ENCODE results near the gene ZBTB7B.

The ZBTB7B gene

DNA sequence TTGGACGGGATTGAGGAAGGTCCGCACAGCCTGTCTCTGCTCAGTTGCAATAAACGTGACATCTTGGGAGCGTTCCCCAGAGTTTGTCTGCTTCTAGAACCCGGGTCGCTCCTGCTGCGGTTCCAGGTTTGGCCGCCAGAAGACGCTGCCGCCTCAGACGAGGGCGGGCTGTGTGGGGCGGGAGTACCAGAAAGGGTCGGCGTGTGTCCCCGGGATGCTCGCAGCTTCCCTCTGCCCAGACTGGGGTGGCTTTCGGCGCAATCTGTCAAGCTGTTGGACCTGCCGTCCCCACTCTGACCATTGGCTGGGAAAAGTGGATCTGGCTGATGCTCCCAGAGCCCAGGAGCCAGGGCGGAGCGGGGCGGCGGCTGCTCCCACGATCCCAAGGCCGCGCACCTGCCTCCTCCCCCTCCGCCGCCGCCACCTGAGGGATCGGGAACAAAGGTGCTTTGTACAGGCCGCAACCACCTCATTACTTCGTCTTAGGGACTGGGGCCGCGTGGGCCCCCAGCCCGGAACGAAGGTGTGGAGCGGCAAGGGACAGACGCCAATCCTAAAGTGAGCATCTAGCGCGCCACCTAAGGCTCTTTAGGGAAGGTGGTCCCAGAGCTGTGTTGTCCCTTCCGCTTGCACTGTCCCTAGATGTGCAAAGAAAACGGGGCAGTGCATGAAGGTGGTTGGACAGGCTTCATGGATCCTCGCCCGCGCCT lies 60.3 kb downstream of the ZBTB7B start (continued):
- TF ChIP-seq, protein P1, sequence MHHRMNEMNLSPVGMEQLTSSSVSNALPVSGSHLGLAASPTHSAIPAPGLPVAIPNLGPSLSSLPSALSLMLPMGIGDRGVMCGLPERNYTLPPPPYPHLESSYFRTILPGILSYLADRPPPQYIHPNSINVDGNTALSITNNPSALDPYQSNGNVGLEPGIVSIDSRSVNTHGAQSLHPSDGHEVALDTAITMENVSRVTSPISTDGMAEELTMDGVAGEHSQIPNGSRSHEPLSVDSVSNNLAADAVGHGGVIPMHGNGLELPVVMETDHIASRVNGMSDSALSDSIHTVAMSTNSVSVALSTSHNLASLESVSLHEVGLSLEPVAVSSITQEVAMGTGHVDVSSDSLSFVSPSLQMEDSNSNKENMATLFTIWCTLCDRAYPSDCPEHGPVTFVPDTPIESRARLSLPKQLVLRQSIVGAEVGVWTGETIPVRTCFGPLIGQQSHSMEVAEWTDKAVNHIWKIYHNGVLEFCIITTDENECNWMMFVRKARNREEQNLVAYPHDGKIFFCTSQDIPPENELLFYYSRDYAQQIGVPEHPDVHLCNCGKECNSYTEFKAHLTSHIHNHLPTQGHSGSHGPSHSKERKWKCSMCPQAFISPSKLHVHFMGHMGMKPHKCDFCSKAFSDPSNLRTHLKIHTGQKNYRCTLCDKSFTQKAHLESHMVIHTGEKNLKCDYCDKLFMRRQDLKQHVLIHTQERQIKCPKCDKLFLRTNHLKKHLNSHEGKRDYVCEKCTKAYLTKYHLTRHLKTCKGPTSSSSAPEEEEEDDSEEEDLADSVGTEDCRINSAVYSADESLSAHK (tag by site-specific recombination; IDR thresholded peaks at IDR 0.05), result peak; percentile 89
- TF ChIP-seq GLIS1 (tag by site-specific recombination; IDR thresholded peaks at IDR 0.05) (peak; percentile 29; the same call in 1 of the 2 replicates), SALL2 (tag by site-specific recombination; IDR thresholded peaks at IDR 0.05; ENCODE audit: borderline replicate concordance) (no peak), SP7 (tag by site-specific recombination; IDR thresholded peaks at IDR 0.05) (peak; percentile 25; the same call in 1 of the 2 replicates), IKZF3 (tag by site-specific recombination; IDR thresholded peaks at IDR 0.05) (peak; percentile 53; the same call in 1 of the 2 replicates), ZNF596 (tag by site-specific recombination; IDR thresholded peaks at IDR 0.05) (no peak), KLF17 (tag by site-specific recombination; IDR thresholded peaks at IDR 0.05) (0 out of 2 replicates have a peak, but pooled peaks have one; percentile 15), ZBTB48 (tag by site-specific recombination; IDR thresholded peaks at IDR 0.05) (peak; percentile 100), ZSCAN30 (tag by site-specific recombination; IDR thresholded peaks at IDR 0.05) (peak; percentile 41; the same call in 1 of the 2 replicates), ZNF623 (tag by site-specific recombination; IDR thresholded peaks at IDR 0.05) (no peak), GLIS2 (tag by site-specific recombination; IDR thresholded peaks at IDR 0.05) (0 out of 2 replicates have a peak, but pooled peaks have one; percentile 16), ZNF366 (tag by site-specific recombination; conservative IDR thresholded peaks at IDR 0.05) (0 out of 2 replicates have a peak, but pooled peaks have one; percentile 2), ZNF146 (tag by site-specific recombination; IDR thresholded peaks at IDR 0.05) (no peak), ZNF654 (tag by site-specific recombination; IDR thresholded peaks at IDR 0.05; ENCODE audit: low read depth) (peak; percentile 65), ZNF560 (tag by site-specific recombination; IDR thresholded peaks at IDR 0.05; ENCODE audit: borderline replicate concordance) (no peak), ZNF48 (tag by site-specific recombination; IDR thresholded peaks at IDR 0.05) (no peak), KLF8 (tag by site-specific recombination; IDR thresholded peaks at IDR 0.05) (peak; percentile 79), KLF7 (tag by site-specific recombination; IDR thresholded peaks at IDR 0.05; ENCODE audit: borderline replicate concordance) (0 out of 2 replicates have a peak, but pooled peaks have one; percentile 19), ZNF707 (tag by site-specific recombination; IDR thresholded peaks at IDR 0.05) (no peak), ZNF660 (tag by site-specific recombination; IDR thresholded peaks at IDR 0.05) (0 out of 2 replicates have a peak, but pooled peaks have one; percentile 11), ZNF571 (tag by site-specific recombination; IDR thresholded peaks at IDR 0.05) (no peak), ZBTB7A (tag by site-specific recombination; IDR thresholded peaks at IDR 0.05; ENCODE audit: low read depth) (peak; percentile 27; the same call in 1 of the 2 replicates), ZNF600 (tag by site-specific recombination; IDR thresholded peaks at IDR 0.05) (peak; percentile 17; the same call in 1 of the 2 replicates), SP2 (tag by site-specific recombination; IDR thresholded peaks at IDR 0.05) (peak; percentile 69), ZBTB26 (tag by site-specific recombination; optimal IDR thresholded peaks at IDR 0.05) (no peak), ZFHX2 (tag by site-specific recombination; conservative IDR thresholded peaks at IDR 0.05) (peak; percentile 21; the same call in 1 of the 2 replicates), FEZF1 (tag by site-specific recombination; IDR thresholded peaks at IDR 0.05) (peak; percentile 43), ZNF341 (tag by site-specific recombination; IDR thresholded peaks at IDR 0.05; ENCODE audit: low read depth) (peak; percentile 56)
- TF ChIP-seq, protein P2, sequence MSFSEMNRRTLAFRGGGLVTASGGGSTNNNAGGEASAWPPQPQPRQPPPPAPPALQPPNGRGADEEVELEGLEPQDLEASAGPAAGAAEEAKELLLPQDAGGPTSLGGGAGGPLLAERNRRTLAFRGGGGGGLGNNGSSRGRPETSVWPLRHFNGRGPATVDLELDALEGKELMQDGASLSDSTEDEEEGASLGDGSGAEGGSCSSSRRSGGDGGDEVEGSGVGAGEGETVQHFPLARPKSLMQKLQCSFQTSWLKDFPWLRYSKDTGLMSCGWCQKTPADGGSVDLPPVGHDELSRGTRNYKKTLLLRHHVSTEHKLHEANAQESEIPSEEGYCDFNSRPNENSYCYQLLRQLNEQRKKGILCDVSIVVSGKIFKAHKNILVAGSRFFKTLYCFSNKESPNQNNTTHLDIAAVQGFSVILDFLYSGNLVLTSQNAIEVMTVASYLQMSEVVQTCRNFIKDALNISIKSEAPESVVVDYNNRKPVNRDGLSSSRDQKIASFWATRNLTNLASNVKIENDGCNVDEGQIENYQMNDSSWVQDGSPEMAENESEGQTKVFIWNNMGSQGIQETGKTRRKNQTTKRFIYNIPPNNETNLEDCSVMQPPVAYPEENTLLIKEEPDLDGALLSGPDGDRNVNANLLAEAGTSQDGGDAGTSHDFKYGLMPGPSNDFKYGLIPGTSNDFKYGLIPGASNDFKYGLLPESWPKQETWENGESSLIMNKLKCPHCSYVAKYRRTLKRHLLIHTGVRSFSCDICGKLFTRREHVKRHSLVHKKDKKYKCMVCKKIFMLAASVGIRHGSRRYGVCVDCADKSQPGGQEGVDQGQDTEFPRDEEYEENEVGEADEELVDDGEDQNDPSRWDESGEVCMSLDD (tag by site-specific recombination; IDR thresholded peaks at IDR 0.05), result peak; percentile 46; the same call in 1 of the 2 replicates
- TF ChIP-seq, protein P3, sequence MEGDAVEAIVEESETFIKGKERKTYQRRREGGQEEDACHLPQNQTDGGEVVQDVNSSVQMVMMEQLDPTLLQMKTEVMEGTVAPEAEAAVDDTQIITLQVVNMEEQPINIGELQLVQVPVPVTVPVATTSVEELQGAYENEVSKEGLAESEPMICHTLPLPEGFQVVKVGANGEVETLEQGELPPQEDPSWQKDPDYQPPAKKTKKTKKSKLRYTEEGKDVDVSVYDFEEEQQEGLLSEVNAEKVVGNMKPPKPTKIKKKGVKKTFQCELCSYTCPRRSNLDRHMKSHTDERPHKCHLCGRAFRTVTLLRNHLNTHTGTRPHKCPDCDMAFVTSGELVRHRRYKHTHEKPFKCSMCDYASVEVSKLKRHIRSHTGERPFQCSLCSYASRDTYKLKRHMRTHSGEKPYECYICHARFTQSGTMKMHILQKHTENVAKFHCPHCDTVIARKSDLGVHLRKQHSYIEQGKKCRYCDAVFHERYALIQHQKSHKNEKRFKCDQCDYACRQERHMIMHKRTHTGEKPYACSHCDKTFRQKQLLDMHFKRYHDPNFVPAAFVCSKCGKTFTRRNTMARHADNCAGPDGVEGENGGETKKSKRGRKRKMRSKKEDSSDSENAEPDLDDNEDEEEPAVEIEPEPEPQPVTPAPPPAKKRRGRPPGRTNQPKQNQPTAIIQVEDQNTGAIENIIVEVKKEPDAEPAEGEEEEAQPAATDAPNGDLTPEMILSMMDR (tag by site-specific recombination; IDR thresholded peaks at IDR 0.05), result peak; percentile 53; the same call in 1 of the 2 replicates

Data from HEK293 (cell line).